ENCODE measurements around the gene PSPN. TPM values are rescaled to one million over a fixed set of nuclear protein-coding genes. Genes with fewer than 3 reads are reported as not detected.

Gene PSPN
- total and polyA plus RNA-seq, 11 donors: 0.24 to 1.4 (median 0.86) TPM

- peaks cover 0 to 41% (median 21%) of the 10 kb centered on the region in 12 donors for H3K4me1 ChIP-seq
- H3K9me3 ChIP-seq: no peaks in the 10 kb centered on the region
- WGBS, 4 donors: 1 to 3% (median 2%) methylated on average over 8 to 20 of the region's 20 CpGs
- TF ChIP-seq CTCF (IDR thresholded peaks at IDR 0.05) (no peak), POLR2A (IDR thresholded peaks at IDR 0.05) (no peak)
- H3K27ac ChIP-seq: peak overlapping the region in 11 of 12 donors; percentile 25 to 78 (median 71)
- H3K27me3 ChIP-seq: no peaks in the 10 kb centered on the region
- H3K36me3 ChIP-seq: peaks cover 0 to 38% (median 31%) of the 10 kb centered on the region in 9 donors
- intact Hi-C loops (cut with DNase I): loop anchor here in 3 of 10 donors (2.0 to 5.0 kb wide), 3 partner anchors 31 to 51 kb away; partner anchors contain the start of genes ALKBH7 (in 3 of the 3) and GTF2F1 (in 1 of the 3)
- DNase-seq (peak in 1 of 5 donors; percentile 36), ATAC-seq (no peak)
- peak overlapping the region; percentile 63 to 96 (median 78) for H3K4me3 ChIP-seq
Measured at GRCh38 chr19:6423499-6424194, 47.9 kb upstream of the PSPN start.

GRCh38 chr19:6421075-6422014 lies 45.6 kb upstream of the PSPN start:
- 75 to 80% (median 78%) methylated on average over 19 to 20 of the region's 20 CpGs for WGBS, 4 donors
- intact Hi-C loops (cut with DNase I): loop anchor here in 1 of 10 donors (5.0 kb wide), 1 partner anchor 49 kb away; the partner anchor contains the start of gene ALKBH7
- H3K4me3 ChIP-seq: no peak overlapping the region
- peaks cover 0 to 61% (median 54%) of the 10 kb centered on the region in 9 donors for H3K36me3 ChIP-seq
- no peak overlapping the region for H3K27ac ChIP-seq
- H3K27me3 ChIP-seq: no peaks in the 10 kb centered on the region
- no peak for TF ChIP-seq POLR2A (IDR thresholded peaks at IDR 0.05)
- TF ChIP-seq CTCF (IDR thresholded peaks at IDR 0.05): no peak
- no peaks in the 10 kb centered on the region for H3K9me3 ChIP-seq
- ATAC-seq (no peak), DNase-seq (no peak)
- H3K4me1 ChIP-seq: peaks cover 0 to 41% (median 21%) of the 10 kb centered on the region in 12 donors

GRCh38 chr19:6418562-6418932 lies 42.8 kb upstream of the PSPN start:
- DNase-seq (no peak), ATAC-seq (no peak)
- Histone ChIP-seq H3K36me3 (peaks cover 0 to 87% (median 81%) of the 10 kb centered on the region in 9 donors), H3K27ac (no peak overlapping the region), H3K9me3 (no peaks in the 10 kb centered on the region), H3K4me3 (no peak overlapping the region), H3K4me1 (peaks cover 0 to 30% (median 16%) of the 10 kb centered on the region in 12 donors), H3K27me3 (no peaks in the 10 kb centered on the region)
- WGBS, 4 donors: 92 to 99% (median 94%) methylated on average over 7 to 19 of the region's 19 CpGs
- intact Hi-C loops (cut with DNase I): loop anchor here in 1 of 10 donors (10.0 kb wide), 1 partner anchor 214 kb away; no protein-coding TSS in a partner anchor
- TF ChIP-seq CTCF (IDR thresholded peaks at IDR 0.05): no peak
- TF ChIP-seq POLR2A (IDR thresholded peaks at IDR 0.05): no peak
